H1 (cell line): ENCODE results near the gene FAAP100. TPM values are rescaled to one million over a fixed set of nuclear protein-coding genes. Genes with fewer than 3 reads are reported as not detected.

Experiments
- ASH2L ChIP-seq: fragments of 200-600, 300-600 bp; sonication (generic); IDR thresholded peaks from one replicate; pipeline ENCODE4 v1.7.1; 2017; ENCODE audit warnings: low read length
- BACH1 ChIP-seq: IDR thresholded peaks from 2 replicates; pipeline ENCODE4 v1.6.1; 2012; ENCODE audit warnings: low read length, improper control_type of control experiment
- CHD1 ChIP-seq: IDR thresholded peaks from 2 replicates; pipeline ENCODE4 v1.6.1; 2012; ENCODE audit warnings: low read depth, low read length, improper control_type of control experiment
- CREB1 ChIP-seq: IDR thresholded peaks from 2 replicates; pipeline ENCODE4 v1.6.1; 2012; ENCODE audit warnings: inconsistent platforms
- CTBP2 ChIP-seq: IDR thresholded peaks from 2 replicates; pipeline ENCODE4 v1.7.0; 2011; ENCODE audit warnings: borderline replicate concordance, mild to moderate bottlenecking, moderate library complexity, mixed read lengths, low read length; ENCODE audit not compliant: insufficient read depth, insufficient read length
- CTCF ChIP-seq, 3 experiments: IDR thresholded peaks; 1 replicate in 2 of 3; 2 replicates in 1 of 3; pipeline versions ENCODE4 v1.5.1 to v1.6.1; 2011; ENCODE audit warnings: low read length in 3 of 3, mild to moderate bottlenecking in 3 of 3, inconsistent platforms in 2 of 3, low read depth in 1 of 3, moderate library complexity in 1 of 3; ENCODE audit not compliant: insufficient read depth in 1 of 3; ENCODE audit errors: control extremely low read depth in 1 of 3
- EP300 ChIP-seq, 2 experiments: IDR thresholded peaks; 1 replicate in 1 of 2; 2 replicates in 1 of 2; pipeline ENCODE4 v1.6.1; 2011 to 2012; ENCODE audit warnings: low read depth in 2 of 2, low read length in 2 of 2, mild to moderate bottlenecking in 2 of 2, borderline replicate concordance in 1 of 2, inconsistent platforms in 1 of 2, moderate library complexity in 1 of 2
- EZH2 ChIP-seq: fragments of 200-600 bp; sonication (generic); IDR thresholded peaks from 2 replicates; pipeline ENCODE4 v1.7.1; 2012; ENCODE audit warnings: low read depth, mild to moderate bottlenecking, moderate library complexity, low read length, inconsistent platforms; ENCODE audit not compliant: severe bottlenecking
- FOSL1 ChIP-seq: IDR thresholded peaks from 2 replicates; pipeline ENCODE4 v1.6.1; 2011; ENCODE audit warnings: mild to moderate bottlenecking, low read depth, low read length, moderate library complexity; ENCODE audit not compliant: insufficient read depth
- GABPA ChIP-seq: IDR thresholded peaks from 2 replicates; pipeline ENCODE4 v1.6.1; 2011; ENCODE audit warnings: mild to moderate bottlenecking, low read length, moderate library complexity, borderline replicate concordance; ENCODE audit not compliant: insufficient read depth
- HDAC2 ChIP-seq, 2 experiments: fragments of 300-600 bp in 1 of 2; sonication (generic) in 1 of 2; IDR thresholded peaks; 2 replicates each; pipeline ENCODE4 v1.6.1; 2011 to 2012; ENCODE audit warnings: low read depth in 2 of 2, low read length in 2 of 2, mild to moderate bottlenecking in 2 of 2, moderate library complexity in 2 of 2, borderline replicate concordance in 1 of 2, inconsistent platforms in 1 of 2
- KDM4A ChIP-seq: IDR thresholded peaks from one replicate; pipeline ENCODE4 v1.7.1; 2012; ENCODE audit warnings: low read depth, mild to moderate bottlenecking, moderate library complexity, low read length, inconsistent platforms; ENCODE audit not compliant: severe bottlenecking
- NANOG ChIP-seq: IDR thresholded peaks from 2 replicates; pipeline ENCODE4 v1.6.1; 2011; ENCODE audit warnings: low read length, low read depth, mild to moderate bottlenecking, inconsistent platforms; ENCODE audit not compliant: insufficient read depth, poor library complexity, severe bottlenecking
- PHF8 ChIP-seq: fragments of 200-600 bp; sonication (generic); conservative IDR thresholded peaks from 2 replicates; pipeline ENCODE4 v1.7.1; 2012; ENCODE audit warnings: low read depth, mild to moderate bottlenecking, inconsistent platforms, low read length, moderate library complexity
- RAD21 ChIP-seq, 2 experiments: IDR thresholded peaks in 1 of 2; conservative IDR thresholded peaks in 1 of 2; 2 replicates each; pipeline ENCODE4 v1.6.1; 2011; ENCODE audit warnings: low read depth in 2 of 2, low read length in 2 of 2, improper control_type of control experiment in 1 of 2, inconsistent platforms in 1 of 2, mild to moderate bottlenecking in 1 of 2, moderate library complexity in 1 of 2
- SAP30 ChIP-seq: fragments of 300-600 bp; sonication (generic); IDR thresholded peaks from 2 replicates; pipeline ENCODE4 v1.7.1; 2012; ENCODE audit warnings: low read length, moderate library complexity, mild to moderate bottlenecking, inconsistent platforms; ENCODE audit not compliant: insufficient read depth, insufficient replicate concordance
- SIN3A ChIP-seq, 2 experiments: IDR thresholded peaks in 1 of 2; conservative IDR thresholded peaks in 1 of 2; 2 replicates each; pipeline ENCODE4 v1.6.1; 2011 to 2012; ENCODE audit warnings: low read length in 2 of 2, improper control_type of control experiment in 1 of 2, low read depth in 1 of 2, mild to moderate bottlenecking in 1 of 2
- SP2 ChIP-seq: IDR thresholded peaks from 2 replicates; pipeline ENCODE4 v1.6.1; 2012; ENCODE audit warnings: mild to moderate bottlenecking, low read length, inconsistent platforms
- TEAD4 ChIP-seq: IDR thresholded peaks from 2 replicates; pipeline ENCODE4 v1.6.1; 2012; ENCODE audit warnings: low read depth, low read length, inconsistent platforms, mixed read lengths
- YY1 ChIP-seq: IDR thresholded peaks from 2 replicates; pipeline ENCODE4 v1.6.1; 2011; ENCODE audit warnings: low read depth, mild to moderate bottlenecking, low read length
- polyA plus RNA-seq, 7 experiments: library from polyadenylated mRNA; depleted of rRNA in 3 of 7; stranded (reverse) in 5 of 7; unstranded in 2 of 7; fragments of >200 nt in 5 of 7; fragments of 200-250 nt in 2 of 7; gene quantifications; 1 replicate in 5 of 7; 2 replicates in 1 of 7; 4 replicates in 1 of 7; pipeline versions ENCODE4 v1.2.1 to v1.2.3, GENCODE V29; 2011 to 2013; ENCODE audit warnings: missing spikeins in 2 of 7, mixed read lengths in 2 of 7
- total RNA-seq: library from RNA; stranded (reverse); fragmentation: NEBNext Ultra II Directional; extraction: Animal tissue kit (Norgen Biotek cat#: 25700); gene quantifications from 2 replicates; pipeline ENCODE4 v1.2.1, GENCODE V29; 2021

FAAP100 gene
- total and polyA plus RNA-seq, 2 of the 8 experiments (the other 6 are each of a cell fraction or from before 2014, with no cell fraction given) = 23.2 to 41.8 TPM

GRCh38 chr17:81537343-81537855 is 14.8 kb downstream of the FAAP100 start (continued):
- TF ChIP-seq KDM4A = no peak
- no peak for TF ChIP-seq CTBP2
- no peak for TF ChIP-seq PHF8
- TF ChIP-seq BACH1 = peak; percentile 5; the same call in 1 of the 2 replicates
- no peak for TF ChIP-seq FOSL1
- TF ChIP-seq EZH2 = no peak
- TF ChIP-seq ASH2L = no peak
- peak; percentile 31; the same call in 1 of the 2 replicates for TF ChIP-seq YY1
- peak; percentile 86 to 91 for TF ChIP-seq RAD21 (IDR thresholded peaks at IDR 0.05 in 1 of 2, conservative IDR thresholded peaks at IDR 0.05 in 1 of 2; ENCODE audit: low read depth in 2 of 2, low read length in 2 of 2)
- TF ChIP-seq CTCF (IDR thresholded peaks at IDR 0.05; ENCODE audit: control extremely low read depth in 1 of 3, insufficient read depth in 1 of 3, low read depth in 1 of 3, low read length in 3 of 3) = peak; percentile 91 to 97 (median 94)
- peak; percentile 72 for TF ChIP-seq CREB1
- TF ChIP-seq NANOG = no peak
- TF ChIP-seq GABPA = peak; percentile 80; the same call in 1 of the 2 replicates
- 0 out of 4 replicates have a peak, but pooled peaks of 1 of the 2 experiments have one; percentile 53 for TF ChIP-seq SIN3A (conservative IDR thresholded peaks at IDR 0.05 in 1 of 2, IDR thresholded peaks at IDR 0.05 in 1 of 2; ENCODE audit: low read depth in 1 of 2, low read length in 2 of 2)
- TF ChIP-seq SAP30 = no peak
- TF ChIP-seq CHD1 = no peak
- peak; percentile 29; the same call in 1 of the 2 replicates for TF ChIP-seq TEAD4
- TF ChIP-seq EP300 (IDR thresholded peaks at IDR 0.05; ENCODE audit: borderline replicate concordance in 1 of 2, low read depth in 2 of 2, low read length in 2 of 2) = no peak
- TF ChIP-seq HDAC2 (IDR thresholded peaks at IDR 0.05; ENCODE audit: borderline replicate concordance in 1 of 2, low read depth in 2 of 2, low read length in 2 of 2) = no peak; a peak in 1 of 4 replicates
- no peak for TF ChIP-seq SP2
